Tibial nerve (tissue), 4 donors: ENCODE measurements around the gene DNAJC13. TPM values are rescaled to one million over a fixed set of nuclear protein-coding genes. Genes with fewer than 3 reads are reported as not detected.

ENCODE experiments used
- DNase-seq, 2 donors: peaks; one replicate each; pipeline ENCODE4 v3.0.0-alpha.2; 2019; ENCODE audit warnings: low spot score in 2 of 2
- H3K27ac ChIP-seq, 4 donors: fragments of 200-600 bp; sonication (generic) in 3 of 4; one replicate each; pipeline ENCODE4 v1.5.1; 2017 to 2019; ENCODE audit warnings: mild to moderate bottlenecking in 1 of 4
- H3K27me3 ChIP-seq, 2 donors: fragments of 200-600 bp; sonication (generic) in 1 of 2; one replicate each; pipeline versions ENCODE4 v1.5.1 to v1.6.0; 2017 to 2019
- H3K36me3 ChIP-seq, 3 donors: fragments of 200-600 bp; sonication (generic); one replicate each; pipeline ENCODE4 v1.5.1; 2018 to 2019
- H3K4me1 ChIP-seq, 4 donors: fragments of 200-600 bp; sonication (generic) in 3 of 4; one replicate each; pipeline ENCODE4 v1.5.1; 2017 to 2019
- H3K4me3 ChIP-seq, 4 donors: fragments of 200-600 bp; sonication (generic) in 3 of 4; one replicate each; pipeline ENCODE4 v1.5.1; 2017 to 2019; ENCODE audit warnings: mild to moderate bottlenecking in 1 of 4, moderate library complexity in 1 of 4
- H3K9me3 ChIP-seq, 4 donors: fragments of 200-600 bp; sonication (generic) in 3 of 4; one replicate each; pipeline ENCODE4 v1.5.1; 2017 to 2019
- CTCF ChIP-seq, 5 experiments: fragments of 200-600 bp in 3 of 5; fragments of 450-650 bp in 2 of 5; sonication (generic) in 3 of 5; IDR thresholded peaks; one replicate each; pipeline ENCODE4 v1.5.1; 2016 to 2019; ENCODE audit warnings: antibody characterized with exemption in 5 of 5, mild to moderate bottlenecking in 3 of 5, moderate library complexity in 2 of 5
- EP300 ChIP-seq, 2 donors: sonication (generic); formaldehyde crosslinking; IDR thresholded peaks; one replicate each; pipeline ENCODE4 v1.6.1; 2017; ENCODE audit warnings: antibody characterized with exemption in 2 of 2, mild to moderate bottlenecking in 1 of 2
- POLR2A ChIP-seq, 2 donors: fragments of 450-650 bp; IDR thresholded peaks; one replicate each; pipeline ENCODE4 v1.6.1; 2017; ENCODE audit warnings: antibody characterized with exemption in 2 of 2, mild to moderate bottlenecking in 2 of 2, moderate library complexity in 2 of 2
- WGBS, 2 donors: methylation state at CpG; one replicate each; pipeline ENCODE4 v1.1.5; 2018; 5-methylcytosine and 5-hydroxymethylcytosine counted together
- total RNA-seq, 4 donors: library from RNA; depleted of rRNA; stranded (reverse); fragments of >200 nt; gene quantifications; one replicate each; pipeline ENCODE4 v1.1.0, GENCODE V29; 2016

The DNAJC13 gene
- total RNA-seq, 4 donors from 2014 or later = 43.3 to 62.8 (median 56.0) TPM

DNA sequence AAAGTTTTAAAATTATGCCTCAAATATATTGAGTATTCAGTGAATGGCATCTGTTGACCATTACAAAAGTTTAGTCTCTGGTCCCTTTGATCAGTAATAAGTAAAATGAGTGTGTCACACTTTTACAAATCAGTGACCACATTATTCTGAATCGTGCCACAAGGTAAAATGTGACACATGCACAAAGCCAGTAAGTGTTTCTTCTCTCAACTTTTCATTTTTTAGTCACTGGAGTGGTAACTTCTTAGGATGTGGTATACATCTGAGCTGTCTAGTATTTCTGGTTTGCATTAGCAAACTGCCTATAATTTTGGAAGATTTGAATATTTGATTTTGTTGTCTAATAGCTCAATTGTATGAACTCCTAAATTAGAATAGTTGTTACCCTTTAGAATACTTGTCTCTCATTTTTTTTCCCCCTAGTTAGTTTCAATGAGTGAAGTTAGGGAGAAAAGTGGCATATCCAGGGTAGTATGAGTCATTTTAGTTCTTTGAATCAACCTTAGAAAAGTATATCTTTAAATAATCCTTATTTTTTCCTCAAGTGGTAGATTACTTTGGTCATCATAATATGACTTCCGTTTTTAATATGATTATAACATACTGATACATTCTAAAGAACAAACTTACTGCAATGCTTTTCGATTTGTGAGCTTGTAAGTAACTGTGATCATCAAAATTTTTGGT is 18.1 kb downstream of the DNAJC13 start:
- Histone ChIP-seq H3K4me1 (peaks cover 0 to 13% (median 0%) of the 10 kb centered on the region in 4 donors), H3K27me3 (no peaks in the 10 kb centered on the region), H3K9me3 (no peaks in the 10 kb centered on the region), H3K36me3 (peaks cover 0 to 3% (median 0%) of the 10 kb centered on the region in 3 donors), H3K27ac (peak overlapping the region in 1 of 4 donors; percentile 3), H3K4me3 (no peak overlapping the region)
- 84 to 92% methylated on average over 3 of the region's 3 CpGs for WGBS, 2 donors
- no peak for DNase-seq
- TF ChIP-seq CTCF (IDR thresholded peaks at IDR 0.05) = no peak

DNA sequence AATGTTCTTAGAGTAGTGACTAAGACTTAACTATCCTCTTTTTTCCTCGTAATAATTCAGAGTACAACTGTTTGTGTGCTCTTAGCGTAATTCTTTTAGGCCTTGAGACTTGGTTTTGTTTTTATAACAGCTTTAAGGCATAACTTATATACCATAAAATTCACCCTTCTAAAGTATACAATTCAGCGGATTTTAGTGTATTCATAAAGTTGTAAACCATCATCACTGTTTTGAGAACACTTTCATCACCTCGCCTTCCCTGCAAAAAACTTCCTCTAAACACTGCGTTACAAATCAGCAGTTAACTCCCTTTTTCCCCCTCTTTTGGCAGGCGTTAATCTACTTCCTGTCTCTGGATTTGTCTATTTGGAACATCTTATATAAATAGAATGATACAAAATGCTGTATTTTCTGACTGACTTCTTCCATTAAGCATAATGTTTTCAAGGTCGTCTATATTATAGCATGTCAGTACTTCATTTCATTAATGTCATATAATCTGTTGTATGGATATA is 18.7 kb downstream of the DNAJC13 start:
- Histone ChIP-seq H3K27ac (peak overlapping the region in 1 of 4 donors; percentile 3), H3K4me1 (peaks cover 0 to 13% (median 0%) of the 10 kb centered on the region in 4 donors), H3K9me3 (no peaks in the 10 kb centered on the region), H3K27me3 (no peaks in the 10 kb centered on the region), H3K36me3 (peaks cover 0 to 3% (median 0%) of the 10 kb centered on the region in 3 donors), H3K4me3 (no peak overlapping the region)
- 59 to 66% methylated on average over 7 of the region's 7 CpGs for WGBS, 2 donors
- no peak for TF ChIP-seq EP300 (IDR thresholded peaks at IDR 0.05)
- no peak for TF ChIP-seq CTCF (IDR thresholded peaks at IDR 0.05)
- no peak for TF ChIP-seq POLR2A (IDR thresholded peaks at IDR 0.05)
- no peak for DNase-seq

GRCh38 chr3:132443421-132443820 is 26.1 kb downstream of the DNAJC13 start:
- H3K27me3 ChIP-seq = no peaks in the 10 kb centered on the region
- no peaks in the 10 kb centered on the region for H3K9me3 ChIP-seq
- no peak for DNase-seq
- H3K4me1 ChIP-seq = peaks cover 0 to 44% (median 12%) of the 10 kb centered on the region in 4 donors
- H3K36me3 ChIP-seq = no peaks in the 10 kb centered on the region
- H3K4me3 ChIP-seq = no peak overlapping the region
- no peak for TF ChIP-seq EP300 (IDR thresholded peaks at IDR 0.05)
- no peak for TF ChIP-seq POLR2A (IDR thresholded peaks at IDR 0.05)
- TF ChIP-seq CTCF (IDR thresholded peaks at IDR 0.05) = no peak
- 92 to 93% methylated on average over 5 of the region's 5 CpGs for WGBS, 2 donors
- no peak overlapping the region for H3K27ac ChIP-seq

- no peak for DNase-seq
- Histone ChIP-seq H3K4me3 (no peak overlapping the region), H3K9me3 (no peaks in the 10 kb centered on the region), H3K4me1 (peaks cover 0 to 53% (median 16%) of the 10 kb centered on the region in 4 donors), H3K27ac (peak overlapping the region in 1 of 4 donors; percentile 2), H3K27me3 (no peaks in the 10 kb centered on the region), H3K36me3 (no peaks in the 10 kb centered on the region)
- no peak for TF ChIP-seq POLR2A (IDR thresholded peaks at IDR 0.05)
- no peak for TF ChIP-seq EP300 (IDR thresholded peaks at IDR 0.05)
- TF ChIP-seq CTCF (IDR thresholded peaks at IDR 0.05) = no peak
Observed at GRCh38 chr3:132444383-132444782, 27.1 kb downstream of the DNAJC13 start.

- Histone ChIP-seq H3K36me3 (no peaks in the 10 kb centered on the region), H3K4me1 (peaks cover 0 to 53% (median 16%) of the 10 kb centered on the region in 4 donors), H3K27me3 (no peaks in the 10 kb centered on the region), H3K27ac (no peak overlapping the region), H3K4me3 (no peak overlapping the region), H3K9me3 (no peaks in the 10 kb centered on the region)
- DNase-seq = no peak
- TF ChIP-seq CTCF (IDR thresholded peaks at IDR 0.05) (no peak), EP300 (IDR thresholded peaks at IDR 0.05) (peak in 1 of 2 donors; percentile 57)
Observed at GRCh38 chr3:132445817-132446216, 28.5 kb downstream of the DNAJC13 start.
